ENCODE measurements around the gene TTLL7.

The TTLL7 gene

DNA sequence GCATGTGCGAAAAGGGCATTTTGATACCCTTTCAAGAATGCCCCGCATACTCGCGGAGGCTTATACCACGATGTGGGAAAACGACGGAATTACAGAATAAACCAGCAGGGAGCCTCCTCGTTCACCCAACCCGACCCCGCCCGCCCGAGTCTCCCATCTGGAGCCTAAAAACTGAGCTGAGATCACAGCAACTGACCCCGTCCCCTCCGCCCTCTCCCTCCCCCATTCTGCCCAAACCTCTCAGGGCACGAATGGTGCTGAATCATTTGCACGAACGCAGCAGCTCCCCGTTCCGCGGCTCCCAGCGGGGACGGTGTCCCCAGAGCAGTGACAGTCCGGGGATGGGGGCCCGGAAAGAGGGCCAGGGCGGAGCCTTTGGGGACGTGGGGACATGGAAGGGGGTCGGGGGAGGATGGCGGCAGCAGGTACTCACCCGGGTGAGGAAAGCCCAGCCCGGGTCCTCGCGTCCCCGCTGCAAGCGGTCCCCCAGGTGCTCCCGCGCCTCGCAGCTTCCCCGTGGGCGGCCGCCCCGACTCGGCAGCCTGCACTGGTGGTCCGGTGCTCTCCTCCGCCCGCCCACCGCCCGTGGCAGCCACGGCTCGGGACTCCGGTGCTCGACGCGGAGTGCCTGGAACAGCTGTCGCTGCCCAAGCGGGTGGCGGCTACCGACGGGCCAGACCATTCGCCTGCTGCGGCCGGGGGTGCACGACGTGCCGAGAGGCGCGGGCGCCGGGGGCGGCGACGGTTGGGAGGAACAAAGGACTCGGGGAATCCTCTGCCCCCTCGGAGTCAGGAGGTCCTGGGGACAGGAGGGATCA lies at the start of gene TTLL7:
Gene TTLL7, minus strand, starts transcription at position 635 of the 818 bp plus-strand sequence. CDS start 46,921 bp downstream, outside the sequence.
- H3K27me3 Mint-ChIP-seq: peaks cover 30% of the 10 kb centered on the region
- no peaks in the 10 kb centered on the region for H3K36me3 Mint-ChIP-seq
- peak within 1 kb of the TSS; percentile 76 for H3K4me3 Mint-ChIP-seq
- peak within 1 kb of the TSS; percentile 32 for H3K27ac Mint-ChIP-seq
- peaks cover 12% of the 10 kb centered on the region for H3K4me1 Mint-ChIP-seq
- H3K9me3 Mint-ChIP-seq: no peaks in the 10 kb centered on the region
- peak; percentile 69 for ATAC-seq (ENCODE audit: low read depth)
- peak; percentile 46 to 63 for DNase-seq (ENCODE audit: low spot score in 2 of 2)

DNA sequence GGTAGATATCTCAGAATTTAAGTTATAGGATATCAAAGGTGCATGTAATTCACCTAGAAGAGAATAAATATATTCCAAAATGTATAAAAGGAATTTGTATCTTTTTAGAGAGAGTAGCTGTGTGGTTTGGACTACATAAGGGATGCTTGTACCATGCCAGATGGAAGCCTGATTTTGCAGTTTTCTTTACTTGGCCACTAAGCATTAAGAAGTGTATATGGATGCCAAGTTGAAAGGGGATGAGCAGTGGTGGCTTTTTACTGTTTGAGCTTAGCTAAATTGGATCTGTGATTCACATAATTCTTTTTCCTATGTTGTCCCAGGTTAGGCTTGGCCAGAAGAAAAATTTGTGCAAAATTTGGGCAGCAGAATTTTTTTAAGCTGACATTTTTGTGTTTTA lies 43.5 kb upstream of the TTLL7 start:
- Mint-ChIP-seq H3K36me3 (no peaks in the 10 kb centered on the region), H3K27ac (no peak overlapping the region), H3K4me1 (no peaks in the 10 kb centered on the region), H3K9me3 (no peaks in the 10 kb centered on the region), H3K27me3 (peaks cover 4% of the 10 kb centered on the region), H3K4me3 (no peak overlapping the region)
- no peak for ATAC-seq (ENCODE audit: low read depth)
- DNase-seq (ENCODE audit: low spot score in 2 of 2): no peak

- ATAC-seq (ENCODE audit: low read depth) (no peak), DNase-seq (ENCODE audit: low spot score in 2 of 2) (no peak)
- Mint-ChIP-seq H3K9me3 (peaks cover 3% of the 10 kb centered on the region), H3K4me1 (no peaks in the 10 kb centered on the region), H3K27me3 (peaks cover 8% of the 10 kb centered on the region), H3K27ac (no peak overlapping the region), H3K4me3 (no peak overlapping the region), H3K36me3 (no peaks in the 10 kb centered on the region)
Measured at GRCh38 chr1:84037758-84038611, 39.1 kb upstream of the TTLL7 start.

DNA sequence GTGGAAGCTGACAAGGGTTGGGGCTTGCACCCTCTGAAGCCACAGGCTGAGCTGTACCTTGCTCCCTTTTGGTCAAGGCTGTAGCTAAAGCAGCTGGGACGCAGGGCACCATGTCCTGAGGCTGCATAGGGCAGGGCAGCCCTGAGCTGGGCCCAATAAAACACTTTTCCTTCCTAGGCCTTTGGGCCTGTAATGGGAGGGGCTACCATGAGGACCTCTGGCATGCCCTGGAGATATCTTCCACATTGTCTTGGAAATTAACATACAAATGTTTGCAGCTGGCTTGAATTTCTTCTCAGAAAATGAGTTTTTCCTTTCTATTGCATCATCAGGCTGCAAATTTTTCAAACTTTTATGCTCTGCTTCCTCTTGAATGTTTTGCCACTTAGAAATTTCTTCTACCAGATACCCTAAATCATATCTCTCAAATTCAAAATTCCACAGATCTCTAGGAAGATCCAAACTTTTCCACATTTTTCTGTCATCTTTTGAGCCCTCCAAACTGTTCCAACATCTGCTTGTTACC lies 32.9 kb upstream of the TTLL7 start:
- no peak overlapping the region for H3K27ac Mint-ChIP-seq
- peaks cover 8% of the 10 kb centered on the region for H3K27me3 Mint-ChIP-seq
- H3K36me3 Mint-ChIP-seq: no peaks in the 10 kb centered on the region
- no peak overlapping the region for H3K4me3 Mint-ChIP-seq
- H3K4me1 Mint-ChIP-seq: no peaks in the 10 kb centered on the region
- no peak for DNase-seq (ENCODE audit: low spot score in 2 of 2)
- H3K9me3 Mint-ChIP-seq: peaks cover 3% of the 10 kb centered on the region
- no peak for ATAC-seq (ENCODE audit: low read depth)

DNA sequence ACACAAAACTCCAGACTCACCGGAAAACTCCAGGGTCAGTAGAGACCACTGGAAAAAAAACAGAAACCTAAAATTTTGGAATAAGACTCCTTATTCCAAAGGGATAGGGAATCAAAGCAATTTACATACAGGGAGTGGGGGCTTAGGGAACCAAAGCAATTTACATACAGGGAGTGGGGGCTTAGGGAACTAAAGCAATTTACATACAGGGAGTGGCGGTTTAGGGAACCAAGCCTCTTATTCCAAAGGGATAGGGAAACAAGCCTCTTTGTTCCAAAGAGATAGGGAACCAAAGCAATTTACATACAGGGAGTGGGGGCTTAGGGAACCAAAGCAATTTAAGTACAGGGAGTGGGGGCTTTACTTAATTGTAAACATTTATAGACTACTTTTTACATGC lies 28.4 kb upstream of the TTLL7 start:
- Mint-ChIP-seq H3K27me3 (peaks cover 6% of the 10 kb centered on the region), H3K9me3 (no peaks in the 10 kb centered on the region), H3K4me1 (no peaks in the 10 kb centered on the region), H3K4me3 (no peak overlapping the region), H3K36me3 (no peaks in the 10 kb centered on the region), H3K27ac (no peak overlapping the region)
- ATAC-seq (ENCODE audit: low read depth): no peak
- DNase-seq (ENCODE audit: low spot score in 2 of 2): no peak

- no peak for DNase-seq (ENCODE audit: low spot score in 2 of 2)
- ATAC-seq (ENCODE audit: low read depth): no peak
- Mint-ChIP-seq H3K9me3 (peaks cover 5% of the 10 kb centered on the region), H3K4me1 (no peaks in the 10 kb centered on the region), H3K36me3 (no peaks in the 10 kb centered on the region), H3K27ac (no peak overlapping the region), H3K4me3 (no peak overlapping the region), H3K27me3 (peaks cover 6% of the 10 kb centered on the region)
Measured at GRCh38 chr1:84025966-84026365, 27.0 kb upstream of the TTLL7 start.

GRCh38 chr1:84021822-84022221 lies 22.9 kb upstream of the TTLL7 start:
- DNase-seq (ENCODE audit: low spot score in 2 of 2) (no peak), ATAC-seq (ENCODE audit: low read depth) (no peak)
- Mint-ChIP-seq H3K4me1 (no peaks in the 10 kb centered on the region), H3K27me3 (peaks cover 8% of the 10 kb centered on the region), H3K27ac (no peak overlapping the region), H3K4me3 (no peak overlapping the region), H3K9me3 (peaks cover 5% of the 10 kb centered on the region), H3K36me3 (no peaks in the 10 kb centered on the region)

GRCh38 chr1:84020151-84020550 lies 21.2 kb upstream of the TTLL7 start:
- no peak overlapping the region for H3K27ac Mint-ChIP-seq
- H3K36me3 Mint-ChIP-seq: no peaks in the 10 kb centered on the region
- H3K4me3 Mint-ChIP-seq: no peak overlapping the region

DNA sequence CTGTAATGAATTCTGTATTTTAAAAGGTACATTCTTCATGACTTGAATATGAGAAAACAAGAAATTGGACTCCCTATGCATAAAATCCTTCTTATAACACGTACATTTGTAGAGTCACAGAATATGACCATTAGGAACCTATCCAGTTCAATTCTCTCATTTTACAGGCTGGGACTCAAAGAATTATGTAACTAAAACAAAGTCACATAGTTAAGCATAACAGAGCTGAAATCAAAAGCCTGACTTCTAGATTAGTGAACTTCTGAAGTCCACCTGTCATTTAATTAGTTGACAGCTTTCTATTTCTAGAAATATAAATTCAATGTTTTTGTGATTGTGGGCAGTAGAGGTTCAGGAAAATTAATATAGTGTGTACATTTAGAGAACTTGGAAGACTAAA lies 20.3 kb upstream of the TTLL7 start:
- Mint-ChIP-seq H3K36me3 (no peaks in the 10 kb centered on the region), H3K9me3 (peaks cover 5% of the 10 kb centered on the region), H3K4me3 (no peak overlapping the region), H3K4me1 (no peaks in the 10 kb centered on the region), H3K27ac (no peak overlapping the region), H3K27me3 (peaks cover 4% of the 10 kb centered on the region)
- no peak for ATAC-seq (ENCODE audit: low read depth)
- DNase-seq (ENCODE audit: low spot score in 2 of 2): no peak

More at GRCh38 chr1:84020151-84020550, 21.2 kb upstream of the TTLL7 start:
- no peak for ATAC-seq (ENCODE audit: low read depth)
- Mint-ChIP-seq H3K9me3 (peaks cover 5% of the 10 kb centered on the region), H3K27me3 (peaks cover 4% of the 10 kb centered on the region), H3K4me1 (no peaks in the 10 kb centered on the region)
- DNase-seq (ENCODE audit: low spot score in 2 of 2): no peak

DNA sequence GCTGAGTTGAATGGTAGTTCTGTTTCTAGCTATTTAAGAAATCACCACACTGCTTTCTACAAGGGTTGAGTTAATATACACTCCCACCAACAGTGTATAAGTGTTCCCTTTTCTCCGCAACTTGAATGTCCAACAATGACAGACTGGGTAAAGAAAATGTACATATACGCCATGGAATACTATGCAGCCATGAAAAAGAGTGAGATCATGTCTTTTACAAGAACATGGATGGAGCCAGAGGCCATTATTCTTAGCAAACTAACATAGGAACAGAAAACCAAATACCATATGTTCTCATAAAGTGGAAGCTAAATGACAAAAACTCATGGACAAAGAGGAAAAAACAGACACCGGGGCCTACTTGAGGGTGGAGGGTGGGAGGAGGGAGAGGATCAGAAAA lies 14.8 kb upstream of the TTLL7 start:
- Mint-ChIP-seq H3K36me3 (no peaks in the 10 kb centered on the region), H3K4me3 (no peak overlapping the region), H3K9me3 (no peaks in the 10 kb centered on the region), H3K27ac (no peak overlapping the region), H3K27me3 (peaks cover 8% of the 10 kb centered on the region), H3K4me1 (no peaks in the 10 kb centered on the region)
- DNase-seq (ENCODE audit: low spot score in 2 of 2) (no peak), ATAC-seq (ENCODE audit: low read depth) (no peak)

DNA sequence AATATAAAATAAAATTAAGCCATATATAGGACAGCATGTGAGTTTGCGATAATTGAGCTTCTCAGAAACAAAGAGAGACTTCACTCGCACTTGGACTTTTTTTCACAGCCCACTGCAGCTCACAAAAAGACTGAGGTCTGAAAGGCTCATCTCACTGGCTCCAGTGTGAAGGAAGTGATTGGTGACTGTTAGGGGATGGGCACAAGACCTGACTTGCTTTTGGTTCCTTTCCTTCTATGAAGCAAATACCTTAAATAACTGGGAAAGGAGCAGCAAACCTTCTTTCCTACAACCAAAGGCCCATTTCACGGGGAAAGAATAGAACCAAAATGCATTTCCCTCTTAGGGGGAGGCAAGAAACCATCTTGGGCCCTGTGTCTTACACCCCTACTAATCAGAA lies 13.1 kb upstream of the TTLL7 start:
- Mint-ChIP-seq H3K36me3 (no peaks in the 10 kb centered on the region), H3K4me1 (no peaks in the 10 kb centered on the region), H3K27ac (no peak overlapping the region), H3K9me3 (no peaks in the 10 kb centered on the region), H3K4me3 (no peak overlapping the region), H3K27me3 (peaks cover 8% of the 10 kb centered on the region)
- DNase-seq (ENCODE audit: low spot score in 2 of 2): no peak
- ATAC-seq (ENCODE audit: low read depth): no peak

GRCh38 chr1:84010136-84010535 lies 11.2 kb upstream of the TTLL7 start:
- H3K4me3 Mint-ChIP-seq: no peak overlapping the region
- no peak overlapping the region for H3K27ac Mint-ChIP-seq
- H3K27me3 Mint-ChIP-seq: peaks cover 8% of the 10 kb centered on the region
- no peaks in the 10 kb centered on the region for H3K4me1 Mint-ChIP-seq
- H3K9me3 Mint-ChIP-seq: no peaks in the 10 kb centered on the region
- no peak for DNase-seq (ENCODE audit: low spot score in 2 of 2)
- no peak for ATAC-seq (ENCODE audit: low read depth)
- no peaks in the 10 kb centered on the region for H3K36me3 Mint-ChIP-seq

DNA sequence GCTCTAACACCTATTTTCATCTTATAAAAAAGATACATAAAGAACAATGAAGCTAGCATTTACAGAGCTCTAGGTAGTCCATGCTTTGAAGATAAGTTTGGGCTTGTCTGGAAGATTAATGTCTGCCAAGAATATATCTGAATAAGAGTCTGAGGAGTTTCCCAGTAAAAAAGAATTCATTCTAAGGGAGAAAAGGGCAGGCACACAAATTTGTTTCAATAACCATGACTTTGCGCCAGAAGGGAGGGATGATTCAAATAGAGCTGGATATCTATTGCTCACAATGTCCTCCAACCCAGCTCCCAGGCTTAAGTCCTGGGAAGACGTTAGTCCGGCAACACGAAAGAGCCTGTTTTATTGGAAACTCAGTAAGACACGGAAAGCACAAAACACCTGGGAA lies 9.7 kb upstream of the TTLL7 start:
- peaks cover 16% of the 10 kb centered on the region for H3K27me3 Mint-ChIP-seq
- DNase-seq (ENCODE audit: low spot score in 2 of 2) (no peak), ATAC-seq (ENCODE audit: low read depth) (no peak)
- no peaks in the 10 kb centered on the region for H3K4me1 Mint-ChIP-seq
- H3K27ac Mint-ChIP-seq: no peak overlapping the region
- H3K9me3 Mint-ChIP-seq: no peaks in the 10 kb centered on the region
- H3K36me3 Mint-ChIP-seq: no peaks in the 10 kb centered on the region
- H3K4me3 Mint-ChIP-seq: no peak overlapping the region

- no peaks in the 10 kb centered on the region for H3K36me3 Mint-ChIP-seq
- no peak overlapping the region for H3K27ac Mint-ChIP-seq
- H3K9me3 Mint-ChIP-seq: no peaks in the 10 kb centered on the region
- peaks cover 18% of the 10 kb centered on the region for H3K27me3 Mint-ChIP-seq
- no peak overlapping the region for H3K4me3 Mint-ChIP-seq
- ATAC-seq (ENCODE audit: low read depth): no peak
- H3K4me1 Mint-ChIP-seq: no peaks in the 10 kb centered on the region
- no peak for DNase-seq (ENCODE audit: low spot score in 2 of 2)
Measured at GRCh38 chr1:84006591-84006990, 7.7 kb upstream of the TTLL7 start.
